ENCODE results near the gene GMDS. TPM values are rescaled to one million over a fixed set of nuclear protein-coding genes. Genes with fewer than 3 reads are reported as not detected.
A peak's percentile ranks its signal among the peaks of the same experiment; 100 is the strongest.

Gene GMDS
- total RNA-seq, 6 experiments from 2014 or later = 13.2 to 18.0 (median 14.7) TPM

- peaks cover 3% of the 10 kb centered on the region; the same call in 1 of the 2 replicates for H3K9me3 Mint-ChIP-seq
- H3K4me3 Mint-ChIP-seq = no peak overlapping the region
- no peak for DNase-seq
- H3K27ac Mint-ChIP-seq = no peak overlapping the region
- 0 out of 2 replicates have a peak, but pooled peaks cover 4% of the 10 kb centered on the region for H3K36me3 Mint-ChIP-seq (ENCODE audit: low read depth)
- no peak for TF ChIP-seq CTCF (IDR thresholded peaks at IDR 0.05)
- peaks cover 12% of the 10 kb centered on the region for H3K4me1 Mint-ChIP-seq (ENCODE audit: low read depth)
- peaks cover 12% of the 10 kb centered on the region for H3K27me3 Mint-ChIP-seq (ENCODE audit: insufficient read depth)
Measured at GRCh38 chr6:1576166-1576565, 669.2 kb downstream of the GMDS start.

GRCh38 chr6:1575210-1576041, 670.0 kb downstream of the GMDS start:
- no peak overlapping the region for H3K27ac Mint-ChIP-seq
- peak overlapping the region; percentile 71 for H3K4me3 Mint-ChIP-seq
- H3K27me3 Mint-ChIP-seq (ENCODE audit: insufficient read depth) = peaks cover 12% of the 10 kb centered on the region
- 0 out of 2 replicates have a peak, but pooled peaks cover 8% of the 10 kb centered on the region for H3K36me3 Mint-ChIP-seq (ENCODE audit: low read depth)
- no peak for DNase-seq
- H3K9me3 Mint-ChIP-seq = peaks cover 10% of the 10 kb centered on the region; the same call in 1 of the 2 replicates
- TF ChIP-seq CTCF (IDR thresholded peaks at IDR 0.05) = no peak
- peaks cover 12% of the 10 kb centered on the region for H3K4me1 Mint-ChIP-seq (ENCODE audit: low read depth)

- Mint-ChIP-seq H3K4me1 (ENCODE audit: low read depth) (peaks cover 12% of the 10 kb centered on the region), H3K9me3 (peaks cover 10% of the 10 kb centered on the region; the same call in 1 of the 2 replicates), H3K27ac (no peak overlapping the region), H3K27me3 (ENCODE audit: insufficient read depth) (peaks cover 12% of the 10 kb centered on the region), H3K36me3 (ENCODE audit: low read depth) (0 out of 2 replicates have a peak, but pooled peaks cover 8% of the 10 kb centered on the region), H3K4me3 (no peak overlapping the region)
- DNase-seq = no peak
- TF ChIP-seq CTCF (IDR thresholded peaks at IDR 0.05) = no peak
Measured at GRCh38 chr6:1574890-1575209, 670.6 kb downstream of the GMDS start.

GRCh38 chr6:1574083-1574761, 671.2 kb downstream of the GMDS start:
- H3K4me3 Mint-ChIP-seq = no peak overlapping the region
- TF ChIP-seq CTCF (IDR thresholded peaks at IDR 0.05) = no peak
- H3K27me3 Mint-ChIP-seq (ENCODE audit: insufficient read depth) = peaks cover 11% of the 10 kb centered on the region
- H3K36me3 Mint-ChIP-seq (ENCODE audit: low read depth) = 0 out of 2 replicates have a peak, but pooled peaks cover 8% of the 10 kb centered on the region
- H3K9me3 Mint-ChIP-seq = peaks cover 10% of the 10 kb centered on the region; the same call in 1 of the 2 replicates
- H3K4me1 Mint-ChIP-seq (ENCODE audit: low read depth) = peaks cover 12% of the 10 kb centered on the region
- no peak for DNase-seq
- H3K27ac Mint-ChIP-seq = no peak overlapping the region
